ENCODE data around the gene PTGR3. TPM values are rescaled to one million over a fixed set of nuclear protein-coding genes. Genes with fewer than 3 reads are reported as not detected.

The PTGR3 gene
- total RNA-seq, 1 experiment from 2014 or later = 13.8 TPM

DNA sequence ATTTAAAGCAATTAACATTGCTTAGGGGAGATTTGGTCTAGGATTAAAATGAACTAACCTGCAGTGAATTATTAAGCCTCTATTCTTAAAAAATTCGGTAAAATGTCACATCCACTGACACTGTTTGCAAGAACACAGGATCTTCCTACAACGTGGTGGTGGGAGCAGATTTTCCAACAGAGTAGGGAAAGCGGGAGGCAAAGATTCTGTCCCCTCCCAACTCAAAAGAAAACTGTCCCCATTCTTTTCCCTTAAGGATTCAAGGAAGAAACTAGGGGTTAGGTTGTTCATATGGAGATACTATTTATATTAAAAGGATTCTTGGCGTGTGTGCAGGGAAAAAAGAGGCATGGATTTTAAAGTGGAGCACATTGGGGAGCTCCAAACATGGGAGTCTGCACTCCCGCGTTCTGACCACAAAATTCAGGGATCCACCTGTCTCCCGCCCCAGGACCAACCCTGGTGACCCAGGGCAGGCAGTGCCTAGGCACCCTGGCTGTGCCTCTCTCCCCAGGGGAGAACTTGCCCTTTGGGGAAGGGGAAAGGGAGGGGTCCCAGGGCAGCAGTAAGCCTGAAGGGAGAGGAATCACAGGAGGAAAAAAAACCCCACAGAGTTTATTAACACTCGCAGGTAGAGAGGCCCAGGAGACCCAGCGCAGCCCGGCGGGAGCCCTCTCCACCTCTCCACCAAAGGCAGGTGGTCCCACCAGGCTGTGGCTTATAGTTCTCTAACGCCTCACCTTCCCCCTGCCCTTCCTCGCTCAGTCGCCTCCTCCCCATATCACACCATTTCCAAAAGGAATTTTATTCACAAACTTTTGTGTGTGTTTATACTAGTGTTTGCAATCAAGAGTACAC lies 2.3 kb downstream of the PTGR3 start:
- H3K36me3 Mint-ChIP-seq = no peaks in the 10 kb centered on the region
- H3K4me1 Mint-ChIP-seq = peaks cover 56% of the 10 kb centered on the region
- ChIA-PET CTCF (no interaction called here), POLR2A (no interaction called here)
- no peak for TF ChIP-seq CREM (CRISPR knock-in tag; IDR thresholded peaks at IDR 0.05)
- TF ChIP-seq, protein P1, sequence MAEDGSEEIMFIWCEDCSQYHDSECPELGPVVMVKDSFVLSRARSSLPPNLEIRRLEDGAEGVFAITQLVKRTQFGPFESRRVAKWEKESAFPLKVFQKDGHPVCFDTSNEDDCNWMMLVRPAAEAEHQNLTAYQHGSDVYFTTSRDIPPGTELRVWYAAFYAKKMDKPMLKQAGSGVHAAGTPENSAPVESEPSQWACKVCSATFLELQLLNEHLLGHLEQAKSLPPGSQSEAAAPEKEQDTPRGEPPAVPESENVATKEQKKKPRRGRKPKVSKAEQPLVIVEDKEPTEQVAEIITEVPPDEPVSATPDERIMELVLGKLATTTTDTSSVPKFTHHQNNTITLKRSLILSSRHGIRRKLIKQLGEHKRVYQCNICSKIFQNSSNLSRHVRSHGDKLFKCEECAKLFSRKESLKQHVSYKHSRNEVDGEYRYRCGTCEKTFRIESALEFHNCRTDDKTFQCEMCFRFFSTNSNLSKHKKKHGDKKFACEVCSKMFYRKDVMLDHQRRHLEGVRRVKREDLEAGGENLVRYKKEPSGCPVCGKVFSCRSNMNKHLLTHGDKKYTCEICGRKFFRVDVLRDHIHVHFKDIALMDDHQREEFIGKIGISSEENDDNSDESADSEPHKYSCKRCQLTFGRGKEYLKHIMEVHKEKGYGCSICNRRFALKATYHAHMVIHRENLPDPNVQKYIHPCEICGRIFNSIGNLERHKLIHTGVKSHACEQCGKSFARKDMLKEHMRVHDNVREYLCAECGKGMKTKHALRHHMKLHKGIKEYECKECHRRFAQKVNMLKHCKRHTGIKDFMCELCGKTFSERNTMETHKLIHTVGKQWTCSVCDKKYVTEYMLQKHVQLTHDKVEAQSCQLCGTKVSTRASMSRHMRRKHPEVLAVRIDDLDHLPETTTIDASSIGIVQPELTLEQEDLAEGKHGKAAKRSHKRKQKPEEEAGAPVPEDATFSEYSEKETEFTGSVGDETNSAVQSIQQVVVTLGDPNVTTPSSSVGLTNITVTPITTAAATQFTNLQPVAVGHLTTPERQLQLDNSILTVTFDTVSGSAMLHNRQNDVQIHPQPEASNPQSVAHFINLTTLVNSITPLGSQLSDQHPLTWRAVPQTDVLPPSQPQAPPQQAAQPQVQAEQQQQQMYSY (CRISPR knock-in tag; IDR thresholded peaks at IDR 0.05) = peak; percentile 64
- peaks cover 84% of the 10 kb centered on the region for H3K27me3 Mint-ChIP-seq (ENCODE audit: low read depth)
- no peak overlapping the region for H3K27ac Mint-ChIP-seq
- no peak for ATAC-seq
- H3K4me3 Mint-ChIP-seq = peak overlapping the region; percentile 83
- DNase-seq (ENCODE audit: low spot score) = no peak
- no peaks in the 10 kb centered on the region for H3K9me3 Mint-ChIP-seq

DNA sequence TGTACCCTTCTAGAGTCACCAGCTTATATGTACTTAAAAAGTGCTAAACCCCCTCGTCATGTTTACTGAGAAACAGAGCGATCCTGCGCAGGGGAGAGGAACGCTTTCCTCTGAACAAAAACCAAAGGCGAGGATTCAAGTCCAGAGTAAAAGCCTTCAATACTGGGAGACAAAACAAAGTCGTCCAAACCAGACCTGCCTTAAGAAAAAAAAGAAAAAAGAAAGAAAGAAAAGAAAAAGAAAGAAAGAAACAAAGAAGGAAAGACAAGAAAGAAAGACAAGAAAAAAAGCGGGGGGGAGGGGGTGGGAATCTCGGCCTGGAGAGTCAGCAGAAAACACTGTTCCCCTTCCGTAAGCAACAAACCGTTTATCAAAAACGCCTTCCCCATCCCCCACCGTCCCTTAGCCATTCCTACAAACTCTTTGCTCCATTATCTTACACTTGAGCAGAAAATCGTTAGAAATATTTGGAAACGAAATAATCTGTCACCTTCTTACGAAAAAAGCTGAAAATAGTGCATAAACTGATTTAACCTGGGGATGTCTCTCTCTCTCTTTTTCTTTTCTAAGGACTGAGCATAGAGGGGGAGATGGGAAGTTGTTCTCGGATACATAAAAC lies 3.3 kb downstream of the PTGR3 start:
- DNase-seq (ENCODE audit: low spot score) = no peak

DNA sequence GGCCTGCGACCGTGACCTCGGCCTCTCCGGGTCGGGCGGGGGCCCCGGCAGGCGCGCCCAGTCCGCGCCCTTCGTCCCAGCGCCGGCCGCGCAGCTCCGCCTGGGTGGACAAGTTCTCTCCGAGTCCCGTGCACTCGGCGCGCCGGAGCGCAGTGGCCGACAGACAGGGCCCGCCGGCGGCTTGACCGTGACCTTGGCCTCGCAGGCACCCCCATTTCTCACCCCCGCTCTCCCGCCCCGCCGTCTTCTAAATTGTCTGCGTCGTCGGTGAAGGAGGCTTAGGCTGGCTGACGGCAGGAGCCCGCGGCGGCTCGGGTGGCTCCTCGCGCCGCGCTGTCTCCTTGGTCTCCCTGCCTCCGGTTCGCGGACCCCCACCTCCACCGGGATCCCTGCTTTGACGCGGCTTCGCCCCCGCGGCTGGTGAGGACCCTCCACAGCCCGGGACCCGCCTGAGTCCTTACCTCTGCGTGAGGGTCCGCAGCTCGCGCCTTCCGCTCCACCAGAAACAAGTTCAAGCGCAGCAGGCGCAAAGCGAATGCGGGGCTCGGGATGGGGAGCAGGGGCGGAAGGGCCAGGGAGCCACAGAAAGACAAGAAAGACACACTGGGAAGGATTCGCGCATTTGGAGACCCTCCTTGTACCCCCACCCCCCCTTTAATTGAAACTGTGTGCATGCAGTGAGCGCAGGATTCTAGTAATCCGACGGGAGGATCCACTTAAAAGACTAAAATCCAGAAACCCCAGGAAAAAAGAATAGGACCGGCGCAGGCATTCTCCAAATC lies 4.0 kb downstream of the PTGR3 start:
- TF ChIP-seq GRHL2 (CRISPR knock-in tag; IDR thresholded peaks at IDR 0.05; ENCODE audit: insufficient replicate concordance, severe bottlenecking) = no peak
- TF ChIP-seq, protein P2, sequence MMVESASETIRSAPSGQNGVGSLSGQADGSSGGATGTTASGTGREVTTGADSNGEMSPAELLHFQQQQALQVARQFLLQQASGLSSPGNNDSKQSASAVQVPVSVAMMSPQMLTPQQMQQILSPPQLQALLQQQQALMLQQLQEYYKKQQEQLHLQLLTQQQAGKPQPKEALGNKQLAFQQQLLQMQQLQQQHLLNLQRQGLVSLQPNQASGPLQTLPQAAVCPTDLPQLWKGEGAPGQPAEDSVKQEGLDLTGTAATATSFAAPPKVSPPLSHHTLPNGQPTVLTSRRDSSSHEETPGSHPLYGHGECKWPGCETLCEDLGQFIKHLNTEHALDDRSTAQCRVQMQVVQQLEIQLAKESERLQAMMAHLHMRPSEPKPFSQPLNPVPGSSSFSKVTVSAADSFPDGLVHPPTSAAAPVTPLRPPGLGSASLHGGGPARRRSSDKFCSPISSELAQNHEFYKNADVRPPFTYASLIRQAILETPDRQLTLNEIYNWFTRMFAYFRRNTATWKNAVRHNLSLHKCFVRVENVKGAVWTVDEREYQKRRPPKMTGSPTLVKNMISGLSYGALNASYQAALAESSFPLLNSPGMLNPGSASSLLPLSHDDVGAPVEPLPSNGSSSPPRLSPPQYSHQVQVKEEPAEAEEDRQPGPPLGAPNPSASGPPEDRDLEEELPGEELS (CRISPR knock-in tag; IDR thresholded peaks at IDR 0.05) = 0 out of 2 replicates have a peak, but pooled peaks have one; percentile 19
- ChIA-PET POLR2A (no interaction called here), CTCF (no interaction called here)
- Mint-ChIP-seq H3K27ac (no peak overlapping the region), H3K36me3 (peaks cover 4% of the 10 kb centered on the region; the same call in 1 of the 2 replicates), H3K9me3 (no peaks in the 10 kb centered on the region), H3K4me1 (peaks cover 51% of the 10 kb centered on the region), H3K27me3 (ENCODE audit: low read depth) (peaks cover 76% of the 10 kb centered on the region), H3K4me3 (peak overlapping the region; percentile 83)
- DNase-seq (ENCODE audit: low spot score) (peak; percentile 41), ATAC-seq (no peak; the same call in 1 of the 2 replicates)

More for the DNA sequence above, 3.3 kb downstream of the PTGR3 start:
- ChIA-PET POLR2A (no interaction called here), CTCF (no interaction called here)
- Mint-ChIP-seq H3K27ac (no peak overlapping the region), H3K27me3 (ENCODE audit: low read depth) (peaks cover 83% of the 10 kb centered on the region), H3K4me1 (peaks cover 56% of the 10 kb centered on the region), H3K36me3 (peaks cover 4% of the 10 kb centered on the region; the same call in 1 of the 2 replicates), H3K4me3 (peak overlapping the region; percentile 83), H3K9me3 (no peaks in the 10 kb centered on the region)
- TF ChIP-seq ZNF396 (CRISPR knock-in tag; IDR thresholded peaks at IDR 0.05; ENCODE audit: borderline replicate concordance) (no peak), TCF7 (CRISPR knock-in tag; IDR thresholded peaks at IDR 0.05; ENCODE audit: low read depth) (no peak), SOX15 (CRISPR knock-in tag; IDR thresholded peaks at IDR 0.05) (no peak), ZNF671 (CRISPR knock-in tag; IDR thresholded peaks at IDR 0.05) (no peak), NFATC4 (CRISPR knock-in tag; IDR thresholded peaks at IDR 0.05) (no peak)
- TF ChIP-seq, protein P3, sequence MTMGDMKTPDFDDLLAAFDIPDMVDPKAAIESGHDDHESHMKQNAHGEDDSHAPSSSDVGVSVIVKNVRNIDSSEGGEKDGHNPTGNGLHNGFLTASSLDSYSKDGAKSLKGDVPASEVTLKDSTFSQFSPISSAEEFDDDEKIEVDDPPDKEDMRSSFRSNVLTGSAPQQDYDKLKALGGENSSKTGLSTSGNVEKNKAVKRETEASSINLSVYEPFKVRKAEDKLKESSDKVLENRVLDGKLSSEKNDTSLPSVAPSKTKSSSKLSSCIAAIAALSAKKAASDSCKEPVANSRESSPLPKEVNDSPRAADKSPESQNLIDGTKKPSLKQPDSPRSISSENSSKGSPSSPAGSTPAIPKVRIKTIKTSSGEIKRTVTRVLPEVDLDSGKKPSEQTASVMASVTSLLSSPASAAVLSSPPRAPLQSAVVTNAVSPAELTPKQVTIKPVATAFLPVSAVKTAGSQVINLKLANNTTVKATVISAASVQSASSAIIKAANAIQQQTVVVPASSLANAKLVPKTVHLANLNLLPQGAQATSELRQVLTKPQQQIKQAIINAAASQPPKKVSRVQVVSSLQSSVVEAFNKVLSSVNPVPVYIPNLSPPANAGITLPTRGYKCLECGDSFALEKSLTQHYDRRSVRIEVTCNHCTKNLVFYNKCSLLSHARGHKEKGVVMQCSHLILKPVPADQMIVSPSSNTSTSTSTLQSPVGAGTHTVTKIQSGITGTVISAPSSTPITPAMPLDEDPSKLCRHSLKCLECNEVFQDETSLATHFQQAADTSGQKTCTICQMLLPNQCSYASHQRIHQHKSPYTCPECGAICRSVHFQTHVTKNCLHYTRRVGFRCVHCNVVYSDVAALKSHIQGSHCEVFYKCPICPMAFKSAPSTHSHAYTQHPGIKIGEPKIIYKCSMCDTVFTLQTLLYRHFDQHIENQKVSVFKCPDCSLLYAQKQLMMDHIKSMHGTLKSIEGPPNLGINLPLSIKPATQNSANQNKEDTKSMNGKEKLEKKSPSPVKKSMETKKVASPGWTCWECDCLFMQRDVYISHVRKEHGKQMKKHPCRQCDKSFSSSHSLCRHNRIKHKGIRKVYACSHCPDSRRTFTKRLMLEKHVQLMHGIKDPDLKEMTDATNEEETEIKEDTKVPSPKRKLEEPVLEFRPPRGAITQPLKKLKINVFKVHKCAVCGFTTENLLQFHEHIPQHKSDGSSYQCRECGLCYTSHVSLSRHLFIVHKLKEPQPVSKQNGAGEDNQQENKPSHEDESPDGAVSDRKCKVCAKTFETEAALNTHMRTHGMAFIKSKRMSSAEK (CRISPR knock-in tag; IDR thresholded peaks at IDR 0.05; ENCODE audit: borderline replicate concordance) = no peak
- ATAC-seq = no peak

All from WTC11 (cell line).